Stimulated activated naive CD8-positive, alpha-beta T cell treated with anti-CD3 and anti-CD28 coated beads, Interleukin-15, Interleukin-2, amounts not matched to agents 100 U/mL and 50 U/mL, for 24 hours (primary cell): ENCODE data around the gene P4HA3.
"Not testable (repeated sequence)": the region's sequence is repeated elsewhere in the genome, so short reads cannot be mapped to it uniquely, and the experiment has no call there.

Experiments used
- ATAC-seq: fragments of 150-1000 bp; cut with Tn5 transposase; one replicate; pipeline ENCODE4 v1.10.0; 2021
- DNase-seq: peaks from one replicate; pipeline ENCODE4 v3.0.0; 2021

The P4HA3 gene

GRCh38 chr11:74311352-74311926 is at the start of gene P4HA3:
TSS of gene P4HA3 (minus strand) at chr11:74311640. CDS start at chr11:74311611, 29 bp downstream.
- ATAC-seq = peak; percentile 92
- DNase-seq = peak; percentile 70

DNA sequence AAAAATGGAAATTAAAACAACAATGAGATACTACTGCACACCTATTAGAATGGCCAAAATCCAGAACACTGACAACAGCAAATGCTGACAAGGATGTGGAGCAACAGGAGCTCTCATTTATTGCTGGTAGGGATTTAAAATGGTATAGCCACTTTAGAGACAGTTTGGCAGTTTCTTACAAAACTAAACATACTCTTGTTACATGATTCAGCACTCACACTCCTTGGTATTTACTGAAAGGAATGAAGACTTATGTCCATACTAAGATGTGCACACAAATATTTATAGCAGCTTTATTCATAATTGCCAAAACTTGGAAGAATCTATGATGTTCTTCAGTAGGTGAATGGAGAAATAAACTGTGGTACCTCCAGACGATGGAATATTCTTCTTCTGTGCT is 46.0 kb upstream of the P4HA3 start:
- DNase-seq = no peak
- no peak for ATAC-seq

GRCh38 chr11:74355626-74356025 is 44.2 kb upstream of the P4HA3 start:
- DNase-seq = no peak
- no peak for ATAC-seq

DNA sequence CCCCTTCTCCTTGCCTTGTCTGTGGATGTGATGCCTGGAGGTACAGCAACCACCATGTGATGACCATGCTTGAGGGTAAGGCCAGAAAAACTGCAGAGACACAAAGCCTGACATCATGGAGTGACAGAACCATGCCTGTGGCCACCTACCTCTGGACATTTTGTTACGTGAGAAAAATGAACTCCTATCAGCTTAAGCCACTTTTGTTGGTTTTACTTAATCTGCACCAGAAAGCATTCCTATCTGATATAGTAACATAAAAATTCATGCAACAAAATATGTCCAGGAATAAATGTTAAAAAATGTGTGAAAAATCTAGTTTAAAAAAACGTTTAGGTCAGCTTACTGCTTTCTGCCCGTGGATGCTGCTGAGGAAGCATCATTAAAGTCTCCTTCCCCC is 42.6 kb upstream of the P4HA3 start:
- DNase-seq = no peak
- no peak for ATAC-seq

DNA sequence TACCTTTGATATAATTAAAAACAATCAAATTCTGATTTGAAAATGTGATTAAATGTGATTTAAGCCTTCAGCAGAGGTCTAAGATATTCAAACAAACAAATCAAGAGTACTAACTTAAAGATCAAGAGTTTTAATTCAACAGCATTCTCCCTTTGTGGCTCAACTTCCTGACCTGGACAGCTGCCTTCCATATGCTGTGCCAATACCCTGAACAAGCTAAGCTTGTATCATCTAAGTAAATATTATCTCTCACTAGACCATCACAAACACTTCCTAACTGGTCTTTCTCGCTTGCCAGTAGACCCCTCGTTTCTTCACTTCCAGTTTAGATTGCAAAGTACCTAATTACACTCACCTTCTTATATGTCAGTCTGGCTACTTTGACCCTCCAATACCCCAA is 35.9 kb upstream of the P4HA3 start:
- ATAC-seq (no peak), DNase-seq (no peak)

GRCh38 chr11:74345420-74345819 is 34.0 kb upstream of the P4HA3 start:
- ATAC-seq = no peak
- DNase-seq = no peak

DNA sequence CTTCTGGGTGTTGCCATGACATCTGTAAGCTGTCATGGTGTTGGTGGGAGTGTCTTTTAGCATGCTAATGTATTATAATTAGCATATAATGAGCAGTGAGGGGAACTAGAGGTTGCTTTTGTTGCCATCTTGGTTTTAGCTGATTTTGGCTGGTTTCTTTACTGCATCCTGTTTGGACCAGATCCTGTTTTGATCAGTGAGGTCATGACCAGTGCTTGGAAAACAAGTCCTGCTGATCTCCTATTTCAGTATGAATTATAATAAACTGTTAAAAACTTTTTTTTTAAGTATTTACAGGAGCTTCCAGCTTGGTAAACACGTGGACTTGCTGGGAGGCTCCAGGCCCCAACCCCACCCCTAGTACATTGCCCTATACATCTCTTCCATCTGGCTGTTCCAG is 30.5 kb upstream of the P4HA3 start:
- ATAC-seq = no peak
- DNase-seq = no peak

- ATAC-seq (no peak), DNase-seq (no peak)
These were observed 28.2 kb upstream of the P4HA3 start for GRCh38 chr11:74339619-74340018.

GRCh38 chr11:74338963-74339362 is 27.5 kb upstream of the P4HA3 start:
- ATAC-seq (no peak), DNase-seq (no peak)

DNA sequence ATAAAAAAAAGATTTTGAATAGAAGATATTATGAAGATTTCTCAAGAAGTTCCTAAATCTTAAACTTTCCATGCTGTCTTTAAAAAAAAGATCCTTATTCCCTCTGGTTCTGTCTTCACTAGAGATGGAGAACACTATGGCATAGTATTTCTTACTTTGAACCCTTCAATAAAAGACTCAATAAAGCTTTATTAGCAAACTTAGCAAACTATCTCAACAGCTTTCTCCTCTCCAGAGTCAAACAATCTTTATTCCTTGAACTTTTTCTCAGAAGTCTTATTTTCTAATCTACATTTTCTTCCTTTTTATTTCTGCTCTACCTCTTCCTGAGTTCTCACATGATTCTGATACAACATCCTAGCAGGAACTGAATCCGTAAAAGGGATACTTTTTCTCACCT is 21.8 kb upstream of the P4HA3 start:
- DNase-seq = no peak
- no peak for ATAC-seq

DNA sequence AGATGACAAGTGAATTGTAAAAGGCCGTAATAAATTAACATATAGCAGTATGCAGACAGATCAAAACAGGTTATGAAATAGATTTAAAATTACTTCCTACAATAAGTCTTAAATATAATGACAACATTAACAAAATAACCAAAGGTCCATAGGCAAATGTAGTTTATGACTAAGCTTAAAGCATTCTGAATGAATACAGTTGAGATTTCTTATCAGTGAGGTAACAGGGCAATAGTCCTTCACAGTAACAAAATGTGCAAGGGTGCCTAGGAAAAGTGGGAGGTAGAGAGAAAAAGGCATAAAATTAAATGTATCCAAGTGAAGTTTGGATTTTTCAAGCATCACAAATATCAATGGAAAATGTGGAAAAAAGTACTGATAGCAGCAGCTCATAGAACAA is 20.9 kb upstream of the P4HA3 start:
- DNase-seq (no peak), ATAC-seq (no peak)

- not testable (repeated sequence) for DNase-seq, ATAC-seq
These were observed 19.6 kb upstream of the P4HA3 start for GRCh38 chr11:74331000-74331399.

DNA sequence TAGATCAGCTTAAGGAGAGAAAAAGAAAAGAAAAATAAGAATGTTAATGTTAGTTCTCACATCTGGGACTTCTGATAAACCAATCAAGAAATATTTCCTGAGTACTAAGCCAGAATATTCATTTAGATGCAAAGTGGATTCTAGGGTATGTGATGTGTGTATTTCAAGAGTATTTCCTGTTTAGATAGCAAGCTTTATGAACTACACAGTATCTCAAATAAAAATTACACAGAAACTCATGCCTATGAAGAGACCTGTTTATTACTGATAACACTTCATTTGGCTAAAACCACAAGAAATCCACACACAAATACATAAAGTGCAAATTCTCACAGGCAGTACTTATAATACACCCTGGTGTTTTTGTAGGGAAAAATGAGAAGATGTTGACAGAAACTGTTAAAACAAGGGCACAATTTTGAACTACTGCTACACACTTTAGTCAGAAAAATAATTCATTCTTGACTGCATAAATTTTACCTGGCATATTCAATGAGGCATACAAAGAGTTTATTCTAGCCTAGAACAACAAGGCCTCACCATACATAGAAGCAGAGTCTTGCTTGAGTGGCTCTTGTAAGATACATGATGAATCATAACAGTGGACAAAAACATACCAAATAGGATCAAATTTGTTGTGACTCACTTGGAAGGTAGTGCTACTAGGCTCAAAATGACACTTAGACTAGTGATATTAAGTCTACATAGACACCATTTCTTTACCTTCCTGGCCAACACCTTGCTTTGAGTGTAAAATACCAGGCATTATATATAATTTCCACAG is 18.8 kb upstream of the P4HA3 start:
- DNase-seq (no peak), ATAC-seq (no peak)

- DNase-seq (no peak), ATAC-seq (no peak)
These were observed 15.6 kb upstream of the P4HA3 start for GRCh38 chr11:74327076-74327475.

- DNase-seq (no peak), ATAC-seq (no peak)
These were observed 15.2 kb upstream of the P4HA3 start for GRCh38 chr11:74326665-74327064.

GRCh38 chr11:74325649-74326645 is 14.5 kb upstream of the P4HA3 start:
- ATAC-seq (no peak), DNase-seq (no peak)

GRCh38 chr11:74322667-74323066 is 11.2 kb upstream of the P4HA3 start:
- DNase-seq (no peak), ATAC-seq (no peak)

- ATAC-seq (no peak), DNase-seq (peak; percentile 32)
These were observed 10.2 kb upstream of the P4HA3 start for GRCh38 chr11:74321487-74322188.

GRCh38 chr11:74320538-74320937 is 9.1 kb upstream of the P4HA3 start:
- DNase-seq (no peak), ATAC-seq (no peak)

DNA sequence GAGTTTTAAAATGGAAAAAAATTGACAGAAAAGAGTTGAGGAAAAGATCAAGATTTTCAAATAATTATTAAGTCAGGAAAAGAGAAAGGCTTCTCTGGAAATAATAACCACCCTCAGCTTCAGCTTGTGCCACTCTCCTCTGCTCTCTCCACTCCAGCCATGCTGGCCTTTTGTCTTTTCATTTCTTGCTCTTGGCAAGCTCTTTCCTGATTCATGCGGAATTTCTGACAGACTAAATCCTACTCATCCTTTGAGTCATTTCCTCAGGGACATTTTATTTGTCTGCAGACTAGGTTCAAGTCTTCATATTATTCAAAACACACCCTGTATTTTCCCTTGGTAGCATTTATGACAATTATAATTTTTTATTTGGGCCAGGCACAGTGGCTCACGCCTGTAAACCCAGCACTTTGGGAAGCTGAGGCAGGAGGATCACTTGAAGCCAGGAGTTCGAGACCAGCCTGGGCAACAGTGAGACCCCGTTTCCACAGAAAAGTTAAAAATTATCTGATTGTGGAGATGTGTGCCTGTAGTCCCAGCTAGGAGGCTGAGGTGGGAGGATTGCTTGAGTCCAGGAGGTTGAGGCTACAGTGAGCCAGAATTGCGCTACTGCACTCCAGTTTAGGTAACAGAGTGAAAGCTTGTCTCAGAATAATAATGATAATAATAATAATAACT is 7.8 kb upstream of the P4HA3 start:
- DNase-seq (no peak), ATAC-seq (no peak)

- ATAC-seq (no peak), DNase-seq (no peak)
These were observed 6.9 kb upstream of the P4HA3 start for GRCh38 chr11:74318241-74318932.
